ENCODE measurements around the gene TESPA1. TPM values are rescaled to one million over a fixed set of nuclear protein-coding genes. Genes with fewer than 3 reads are reported as not detected.

Gene TESPA1
- total and polyA plus RNA-seq, 8 donors = 0.67 to 3.2 (median 1.2) TPM

DNA sequence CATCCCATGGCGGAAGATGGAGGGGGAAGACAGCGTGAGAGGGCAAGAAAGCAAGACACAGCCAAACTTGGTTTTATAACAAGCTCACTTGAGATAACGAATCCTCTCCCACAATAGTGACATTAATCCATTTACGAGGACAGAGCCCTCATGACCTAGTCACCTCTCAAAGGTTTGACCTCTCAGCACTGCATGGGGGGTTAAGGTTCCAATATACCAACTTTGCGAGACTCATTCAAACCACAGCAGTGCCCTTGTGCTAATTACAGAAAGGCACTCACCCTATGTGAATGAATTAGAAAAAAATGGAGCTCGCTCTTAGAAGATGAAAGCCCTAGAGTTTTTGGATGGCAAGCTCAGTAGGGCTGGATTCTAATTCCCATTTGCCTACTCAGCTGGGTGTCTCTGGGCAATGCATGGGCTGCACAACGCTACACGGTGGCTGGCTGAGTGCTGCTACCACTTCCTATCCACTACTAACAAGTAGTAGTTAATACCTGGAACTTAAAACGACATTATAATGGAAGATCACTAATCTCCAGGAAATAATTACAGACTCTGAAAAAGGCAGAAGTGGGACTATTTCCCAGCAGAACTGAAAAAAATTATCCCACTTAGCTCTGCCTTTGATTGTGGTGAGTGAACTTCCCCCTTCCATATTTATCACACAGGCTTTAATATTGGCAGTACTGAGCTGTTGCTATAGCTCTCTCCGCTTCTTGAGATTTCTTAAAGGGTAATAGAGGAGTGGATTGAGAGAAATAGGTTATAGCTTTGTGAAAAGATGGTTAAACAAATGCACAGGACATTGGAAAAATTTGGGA lies 27.5 kb downstream of the TESPA1 start:
- Histone ChIP-seq H3K36me3 (no peaks in the 10 kb centered on the region), H3K4me3 (no peak overlapping the region), H3K27ac (no peak overlapping the region), H3K27me3 (no peaks in the 10 kb centered on the region), H3K4me1 (peaks cover 0 to 23% of the 10 kb centered on the region in 2 donors), H3K9me3 (no peaks in the 10 kb centered on the region)
- intact Hi-C loops (cut with DNase I) = loop anchor here in 1 of 2 donors (10.0 kb wide), 2 partner anchors 102 to 232 kb away; partner anchors contain the start of gene MUCL1
- TF ChIP-seq, protein P1, sequence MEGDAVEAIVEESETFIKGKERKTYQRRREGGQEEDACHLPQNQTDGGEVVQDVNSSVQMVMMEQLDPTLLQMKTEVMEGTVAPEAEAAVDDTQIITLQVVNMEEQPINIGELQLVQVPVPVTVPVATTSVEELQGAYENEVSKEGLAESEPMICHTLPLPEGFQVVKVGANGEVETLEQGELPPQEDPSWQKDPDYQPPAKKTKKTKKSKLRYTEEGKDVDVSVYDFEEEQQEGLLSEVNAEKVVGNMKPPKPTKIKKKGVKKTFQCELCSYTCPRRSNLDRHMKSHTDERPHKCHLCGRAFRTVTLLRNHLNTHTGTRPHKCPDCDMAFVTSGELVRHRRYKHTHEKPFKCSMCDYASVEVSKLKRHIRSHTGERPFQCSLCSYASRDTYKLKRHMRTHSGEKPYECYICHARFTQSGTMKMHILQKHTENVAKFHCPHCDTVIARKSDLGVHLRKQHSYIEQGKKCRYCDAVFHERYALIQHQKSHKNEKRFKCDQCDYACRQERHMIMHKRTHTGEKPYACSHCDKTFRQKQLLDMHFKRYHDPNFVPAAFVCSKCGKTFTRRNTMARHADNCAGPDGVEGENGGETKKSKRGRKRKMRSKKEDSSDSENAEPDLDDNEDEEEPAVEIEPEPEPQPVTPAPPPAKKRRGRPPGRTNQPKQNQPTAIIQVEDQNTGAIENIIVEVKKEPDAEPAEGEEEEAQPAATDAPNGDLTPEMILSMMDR (IDR thresholded peaks at IDR 0.05) = no peak
- no peak for DNase-seq
- ATAC-seq = peak; percentile 22

DNA sequence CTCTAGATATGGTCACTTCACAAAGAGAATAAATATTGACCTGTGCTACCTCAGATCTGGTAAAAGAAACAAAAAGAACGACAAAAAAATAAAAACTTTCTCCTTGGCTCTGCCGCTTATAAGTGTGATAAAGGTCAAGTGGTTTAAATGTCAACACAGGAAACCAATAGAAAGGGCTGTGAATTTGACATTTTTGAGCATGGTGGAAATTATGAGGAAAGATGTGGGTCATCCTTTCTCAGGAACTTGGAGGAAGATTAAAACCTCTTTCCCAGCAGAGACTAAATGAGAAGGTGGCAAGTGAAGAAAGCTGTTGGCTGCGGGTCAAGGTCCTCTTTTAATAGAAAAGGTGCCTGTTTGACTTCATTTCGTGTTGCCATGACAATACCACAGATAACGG lies 28.2 kb downstream of the TESPA1 start:
- DNase-seq (no peak), ATAC-seq (no peak)
- intact Hi-C loops (cut with DNase I) = loop anchor here in 1 of 2 donors (10.0 kb wide), 2 partner anchors 102 to 232 kb away; partner anchors contain the start of gene MUCL1
- no peak overlapping the region for H3K4me3 ChIP-seq
- H3K27ac ChIP-seq = no peak overlapping the region
- H3K27me3 ChIP-seq = no peaks in the 10 kb centered on the region
- TF ChIP-seq, protein P1 (IDR thresholded peaks at IDR 0.05) = no peak
- peaks cover 0 to 23% of the 10 kb centered on the region in 2 donors for H3K4me1 ChIP-seq
- peaks cover 0 to under 1% of the 10 kb centered on the region in 2 donors for H3K9me3 ChIP-seq
- no peaks in the 10 kb centered on the region for H3K36me3 ChIP-seq

DNA sequence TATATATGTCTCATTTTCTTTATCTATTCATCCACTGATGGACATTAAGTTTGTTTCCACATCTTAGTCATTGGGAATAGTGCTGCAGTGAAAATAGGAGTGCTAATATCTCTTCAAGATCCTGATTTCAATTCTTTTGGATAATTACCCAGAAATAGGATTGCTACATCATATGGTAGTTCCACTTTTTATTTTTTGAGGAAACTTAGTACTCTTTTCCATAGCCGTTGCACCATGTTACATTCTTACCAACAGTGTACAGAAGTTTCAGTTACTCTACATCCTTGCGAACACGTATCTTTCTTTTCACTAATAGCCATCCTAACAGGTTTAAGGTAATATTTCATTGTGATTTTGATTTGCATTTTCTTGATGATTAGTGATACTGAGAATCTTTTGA lies 29.8 kb downstream of the TESPA1 start:
- H3K9me3 ChIP-seq = peaks cover 0 to 2% of the 10 kb centered on the region in 2 donors
- peaks cover 0 to 23% of the 10 kb centered on the region in 2 donors for H3K4me1 ChIP-seq
- H3K4me3 ChIP-seq = no peak overlapping the region
- TF ChIP-seq, protein P1 (IDR thresholded peaks at IDR 0.05) = no peak
- DNase-seq (no peak), ATAC-seq (no peak)
- intact Hi-C loops (cut with DNase I) = loop anchor here in 1 of 2 donors (10.0 kb wide), 2 partner anchors 100 to 230 kb away; partner anchors contain the start of gene MUCL1
- H3K27me3 ChIP-seq = no peaks in the 10 kb centered on the region
- no peaks in the 10 kb centered on the region for H3K36me3 ChIP-seq
- H3K27ac ChIP-seq = no peak overlapping the region

DNA sequence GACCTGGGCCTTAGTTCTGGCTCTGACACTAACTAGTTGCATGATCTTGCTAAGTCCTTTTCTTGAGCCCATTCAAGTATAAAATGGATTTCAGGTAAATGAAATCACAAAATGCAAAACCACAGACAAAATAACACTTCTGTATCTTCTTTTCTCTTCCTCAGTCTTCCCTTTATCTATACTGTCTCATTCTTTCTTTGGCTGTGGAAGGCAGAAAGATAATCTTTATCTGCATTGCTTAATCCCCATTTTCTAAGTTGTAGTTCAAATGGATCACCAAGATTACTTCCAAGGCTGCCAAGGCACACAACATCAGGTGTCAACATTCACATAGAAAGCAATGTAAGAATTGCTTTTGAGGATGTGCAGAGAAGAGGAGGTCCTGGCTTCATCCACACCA lies 30.3 kb downstream of the TESPA1 start:
- Histone ChIP-seq H3K27me3 (no peaks in the 10 kb centered on the region), H3K4me1 (peaks cover 0 to 23% of the 10 kb centered on the region in 2 donors)

More for the DNA sequence above, 30.3 kb downstream of the TESPA1 start:
- no peak for ATAC-seq
- H3K9me3 ChIP-seq = peaks cover 0 to 2% of the 10 kb centered on the region in 2 donors
- no peak for DNase-seq
- intact Hi-C loops (cut with DNase I) = loop anchor here in 1 of 2 donors (10.0 kb wide), 2 partner anchors 99 to 229 kb away; partner anchors contain the start of gene MUCL1
- no peaks in the 10 kb centered on the region for H3K36me3 ChIP-seq
- TF ChIP-seq, protein P1 (IDR thresholded peaks at IDR 0.05) = no peak
- H3K4me3 ChIP-seq = no peak overlapping the region
- no peak overlapping the region for H3K27ac ChIP-seq

Measured in left lung (tissue), 10 donors.